HG03342 (cell line): ENCODE data around the gene EOLA1.
"Not testable (repeated sequence)": the region's sequence is repeated elsewhere in the genome, so short reads cannot be mapped to it uniquely, and the experiment has no call there.

Experiments used
- ATAC-seq: cut with Tn5 transposase; IDR thresholded peaks from one replicate; pipeline ENCODE4 v1.9.1; 2021; ENCODE audit warnings: mild to moderate bottlenecking, moderate library complexity; ENCODE audit not compliant: unreplicated experiment

The EOLA1 gene

GRCh38 chrX:149513825-149514428 is 26.9 kb upstream of the EOLA1 start:
- ATAC-seq: no peak

GRCh38 chrX:149515954-149516602 is 24.7 kb upstream of the EOLA1 start:
- ATAC-seq: no peak

- ATAC-seq: no peak
These were observed 24.2 kb upstream of the EOLA1 start for GRCh38 chrX:149516604-149517003.

- ATAC-seq: no peak
These were observed 23.5 kb upstream of the EOLA1 start for GRCh38 chrX:149517308-149517707.

- ATAC-seq: no peak
These were observed 22.6 kb upstream of the EOLA1 start for GRCh38 chrX:149518236-149518635.

- not testable (repeated sequence) for ATAC-seq
These were observed 20.1 kb upstream of the EOLA1 start for GRCh38 chrX:149520636-149521277.

GRCh38 chrX:149521438-149521837 is 19.4 kb upstream of the EOLA1 start:
- ATAC-seq: no peak

GRCh38 chrX:149522916-149523315 is 17.9 kb upstream of the EOLA1 start:
- no peak for ATAC-seq

- peak; percentile 94 for ATAC-seq
These were observed 15.4 kb upstream of the EOLA1 start for GRCh38 chrX:149525389-149525788.

- ATAC-seq: peak; percentile 22
These were observed 14.9 kb upstream of the EOLA1 start for GRCh38 chrX:149525903-149526302.

GRCh38 chrX:149526318-149527033 is 14.3 kb upstream of the EOLA1 start:
- not testable (repeated sequence) for ATAC-seq

- ATAC-seq: peak; percentile 28
These were observed 13.1 kb upstream of the EOLA1 start for GRCh38 chrX:149527705-149528104.

GRCh38 chrX:149528381-149528780 is 12.4 kb upstream of the EOLA1 start:
- ATAC-seq: no peak

- peak; percentile 72 for ATAC-seq
These were observed 9.2 kb upstream of the EOLA1 start for GRCh38 chrX:149531599-149531998.

- not testable (repeated sequence) for ATAC-seq
These were observed 7.9 kb upstream of the EOLA1 start for GRCh38 chrX:149532868-149533267.

- not testable (repeated sequence) for ATAC-seq
These were observed 6.8 kb upstream of the EOLA1 start for GRCh38 chrX:149533999-149534398.

- ATAC-seq: not testable (repeated sequence)
These were observed 5.7 kb upstream of the EOLA1 start for GRCh38 chrX:149534926-149535602.

GRCh38 chrX:149537474-149537873 is 3.3 kb upstream of the EOLA1 start:
- ATAC-seq: not testable (repeated sequence)

- ATAC-seq: peak; percentile 48
These were observed 1.3 kb upstream of the EOLA1 start for GRCh38 chrX:149539283-149540130.

- peak; percentile 20 for ATAC-seq
These were observed 636 bp upstream of the EOLA1 start for GRCh38 chrX:149540131-149540620.
